Measurements from ENCODE around the gene IGF2R. TPM values are rescaled to one million over a fixed set of nuclear protein-coding genes. Genes with fewer than 3 reads are reported as not detected.

The IGF2R gene
- total and polyA plus RNA-seq, 9 donors = 29.3 to 116 (median 49.2) TPM

GRCh38 chr6:160048471-160048870 lies 79.6 kb downstream of the IGF2R start:
- intact Hi-C loops (cut with DNase I) = no loop called here
- no peak for DNase-seq
- Histone ChIP-seq H3K27ac (no peak overlapping the region), H3K4me3 (no peak overlapping the region), H3K9me3 (no peaks in the 10 kb centered on the region), H3K4me1 (ENCODE audit: insufficient read depth) (no peaks in the 10 kb centered on the region), H3K36me3 (no peaks in the 10 kb centered on the region), H3K27me3 (no peaks in the 10 kb centered on the region)
- WGBS, 3 donors = 57 to 72% (median 62%) methylated on average over 6 of the region's 6 CpGs
- TF ChIP-seq POLR2A (IDR thresholded peaks at IDR 0.05) = no peak
- no peak for TF ChIP-seq EP300 (IDR thresholded peaks at IDR 0.05)
- TF ChIP-seq CTCF (IDR thresholded peaks at IDR 0.05) = no peak

GRCh38 chr6:160049346-160049745 lies 80.5 kb downstream of the IGF2R start:
- Histone ChIP-seq H3K27me3 (no peaks in the 10 kb centered on the region), H3K4me3 (no peak overlapping the region), H3K27ac (no peak overlapping the region), H3K9me3 (no peaks in the 10 kb centered on the region), H3K4me1 (ENCODE audit: insufficient read depth) (no peaks in the 10 kb centered on the region), H3K36me3 (no peaks in the 10 kb centered on the region)
- DNase-seq = no peak
- intact Hi-C loops (cut with DNase I) = no loop called here
- 92% methylated on average over 9 of the region's 9 CpGs for WGBS, 3 donors
- TF ChIP-seq POLR2A (IDR thresholded peaks at IDR 0.05) (no peak), EP300 (IDR thresholded peaks at IDR 0.05) (no peak), CTCF (IDR thresholded peaks at IDR 0.05) (no peak)

GRCh38 chr6:160050022-160050421 lies 81.1 kb downstream of the IGF2R start:
- H3K4me1 ChIP-seq (ENCODE audit: insufficient read depth) = no peaks in the 10 kb centered on the region
- TF ChIP-seq CTCF (IDR thresholded peaks at IDR 0.05) (no peak), EP300 (IDR thresholded peaks at IDR 0.05) (no peak), POLR2A (IDR thresholded peaks at IDR 0.05) (no peak)
- no peak overlapping the region for H3K27ac ChIP-seq
- H3K9me3 ChIP-seq = no peaks in the 10 kb centered on the region
- H3K27me3 ChIP-seq = no peaks in the 10 kb centered on the region
- intact Hi-C loops (cut with DNase I) = no loop called here
- H3K36me3 ChIP-seq = no peaks in the 10 kb centered on the region
- H3K4me3 ChIP-seq = no peak overlapping the region
- WGBS, 3 donors = 88 to 90% (median 90%) methylated on average over 7 of the region's 7 CpGs
- DNase-seq = no peak

- 81 to 90% (median 87%) methylated on average over 2 of the region's 2 CpGs for WGBS, 3 donors
- intact Hi-C loops (cut with DNase I) = no loop called here
- no peak for TF ChIP-seq EP300 (IDR thresholded peaks at IDR 0.05)
- TF ChIP-seq CTCF (IDR thresholded peaks at IDR 0.05) = no peak
- no peak for TF ChIP-seq POLR2A (IDR thresholded peaks at IDR 0.05)
- Histone ChIP-seq H3K27ac (no peak overlapping the region), H3K4me1 (ENCODE audit: insufficient read depth) (peaks cover 8% of the 10 kb centered on the region), H3K9me3 (no peaks in the 10 kb centered on the region), H3K27me3 (no peaks in the 10 kb centered on the region), H3K4me3 (no peak overlapping the region), H3K36me3 (no peaks in the 10 kb centered on the region)
- DNase-seq = no peak
These were observed 82.5 kb downstream of the IGF2R start for GRCh38 chr6:160051390-160051789.

GRCh38 chr6:160054271-160054670 lies 85.4 kb downstream of the IGF2R start:
- intact Hi-C loops (cut with DNase I) = no loop called here
- Histone ChIP-seq H3K27me3 (no peaks in the 10 kb centered on the region), H3K36me3 (no peaks in the 10 kb centered on the region), H3K27ac (no peak overlapping the region), H3K4me1 (ENCODE audit: insufficient read depth) (peaks cover 10% of the 10 kb centered on the region), H3K9me3 (no peaks in the 10 kb centered on the region), H3K4me3 (no peak overlapping the region)
- 80 to 91% (median 87%) methylated on average over 6 of the region's 6 CpGs for WGBS, 3 donors
- TF ChIP-seq EP300 (IDR thresholded peaks at IDR 0.05) (no peak), CTCF (IDR thresholded peaks at IDR 0.05) (no peak), POLR2A (IDR thresholded peaks at IDR 0.05) (no peak)
- no peak for DNase-seq
